ENCODE measurements around the gene PPP1R9B.

Gene PPP1R9B, protein sequence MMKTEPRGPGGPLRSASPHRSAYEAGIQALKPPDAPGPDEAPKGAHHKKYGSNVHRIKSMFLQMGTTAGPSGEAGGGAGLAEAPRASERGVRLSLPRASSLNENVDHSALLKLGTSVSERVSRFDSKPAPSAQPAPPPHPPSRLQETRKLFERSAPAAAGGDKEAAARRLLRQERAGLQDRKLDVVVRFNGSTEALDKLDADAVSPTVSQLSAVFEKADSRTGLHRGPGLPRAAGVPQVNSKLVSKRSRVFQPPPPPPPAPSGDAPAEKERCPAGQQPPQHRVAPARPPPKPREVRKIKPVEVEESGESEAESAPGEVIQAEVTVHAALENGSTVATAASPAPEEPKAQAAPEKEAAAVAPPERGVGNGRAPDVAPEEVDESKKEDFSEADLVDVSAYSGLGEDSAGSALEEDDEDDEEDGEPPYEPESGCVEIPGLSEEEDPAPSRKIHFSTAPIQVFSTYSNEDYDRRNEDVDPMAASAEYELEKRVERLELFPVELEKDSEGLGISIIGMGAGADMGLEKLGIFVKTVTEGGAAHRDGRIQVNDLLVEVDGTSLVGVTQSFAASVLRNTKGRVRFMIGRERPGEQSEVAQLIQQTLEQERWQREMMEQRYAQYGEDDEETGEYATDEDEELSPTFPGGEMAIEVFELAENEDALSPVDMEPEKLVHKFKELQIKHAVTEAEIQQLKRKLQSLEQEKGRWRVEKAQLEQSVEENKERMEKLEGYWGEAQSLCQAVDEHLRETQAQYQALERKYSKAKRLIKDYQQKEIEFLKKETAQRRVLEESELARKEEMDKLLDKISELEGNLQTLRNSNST

DNA sequence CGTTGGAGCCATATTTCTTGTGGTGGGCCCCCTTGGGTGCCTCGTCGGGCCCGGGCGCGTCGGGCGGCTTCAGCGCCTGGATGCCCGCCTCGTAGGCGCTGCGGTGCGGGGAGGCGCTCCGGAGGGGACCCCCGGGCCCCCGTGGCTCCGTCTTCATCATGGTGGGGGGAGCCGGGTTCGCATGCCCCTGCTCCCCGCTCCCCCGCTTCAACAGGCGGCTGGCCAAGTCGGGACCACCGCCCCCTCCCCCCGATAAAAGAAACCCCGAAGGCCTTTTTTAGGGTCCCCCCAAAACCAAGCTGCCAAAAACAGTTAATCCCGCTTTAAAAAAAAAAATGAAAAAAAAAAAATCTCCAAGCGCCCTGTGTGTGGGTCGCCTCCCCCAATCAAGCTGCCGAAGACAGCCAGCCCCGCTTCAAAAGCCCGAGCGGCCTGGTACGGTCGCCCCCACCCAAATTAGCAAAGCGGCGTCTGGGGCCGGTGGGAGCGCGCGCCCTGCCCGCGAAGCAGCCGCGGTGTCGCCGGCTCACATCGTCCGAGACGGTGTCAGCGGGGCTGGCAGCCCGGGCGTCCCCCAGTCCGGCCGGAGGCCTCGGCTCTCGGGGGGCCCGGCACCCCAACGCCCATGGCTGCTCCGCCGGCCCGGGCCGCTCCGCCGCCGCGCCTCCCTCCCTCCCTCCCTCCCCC is at the start of gene PPP1R9B:
Gene PPP1R9B, minus strand, starts transcription at position 324 of the 687 bp plus-strand sequence. Its CDS starts 164 bp downstream, at position 160.
- no peak for DNase-seq

DNA sequence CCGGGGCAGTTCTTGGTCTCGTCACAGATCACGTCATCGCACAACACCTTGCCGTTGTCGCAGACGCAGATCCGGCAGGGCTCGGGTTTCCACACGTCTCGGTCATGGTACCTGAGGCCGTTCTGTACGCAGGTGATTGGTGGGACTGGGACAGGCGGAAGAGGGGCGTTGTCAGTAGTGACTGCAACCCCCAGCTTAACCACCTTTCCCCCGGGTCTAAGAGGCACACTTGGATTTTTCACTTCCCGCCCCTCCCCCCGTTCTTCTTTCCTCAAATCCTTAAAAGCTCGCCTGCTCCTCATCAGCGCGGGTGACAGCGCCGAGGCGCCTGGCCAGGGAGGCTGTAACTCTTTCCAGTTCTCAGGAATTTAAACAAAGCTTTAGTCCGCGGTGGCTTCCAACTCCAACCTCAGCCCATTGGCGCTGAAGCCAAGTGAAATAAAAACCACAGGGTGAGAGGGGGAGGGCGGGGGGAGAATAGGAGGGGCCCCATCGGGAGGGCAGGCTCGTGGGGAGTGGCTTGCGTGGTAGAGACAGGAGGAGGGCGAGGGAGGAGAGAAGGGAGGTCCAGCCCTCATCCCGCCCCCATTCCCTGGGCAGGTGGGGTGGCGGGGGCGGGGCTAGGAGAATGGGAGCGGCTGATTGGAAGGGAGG is 49.5 kb upstream of the PPP1R9B start:
- DNase-seq: peak; percentile 55

DNA sequence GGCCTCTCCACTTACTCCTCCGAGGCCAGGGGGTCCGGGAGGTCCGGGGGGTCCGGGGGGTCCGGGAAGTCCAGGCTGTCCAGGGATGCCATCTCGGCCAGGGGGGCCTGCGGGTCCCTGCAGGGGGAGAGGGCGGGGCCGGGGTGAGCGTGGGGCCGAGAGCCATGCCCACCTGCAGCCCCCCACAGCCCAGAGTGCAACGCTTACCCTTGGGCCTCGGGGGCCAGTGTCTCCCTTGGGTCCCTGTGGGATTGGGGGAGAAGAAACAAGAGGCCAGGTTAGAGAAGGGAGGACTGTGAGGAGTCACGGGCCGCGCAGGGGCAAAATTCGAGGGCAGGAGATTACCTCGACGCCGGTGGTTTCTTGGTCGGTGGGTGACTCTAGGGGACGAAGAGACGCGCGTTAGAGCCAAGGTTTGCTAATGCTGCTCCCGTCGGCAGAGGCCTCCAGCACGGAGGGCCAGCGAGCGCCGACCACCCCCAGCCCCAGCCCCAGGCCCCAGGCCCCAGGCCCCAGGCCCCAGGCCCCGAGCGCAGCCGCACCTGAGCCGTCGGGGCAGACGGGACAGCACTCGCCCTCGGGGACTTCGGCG is 48.8 kb upstream of the PPP1R9B start:
- DNase-seq: no peak

DNA sequence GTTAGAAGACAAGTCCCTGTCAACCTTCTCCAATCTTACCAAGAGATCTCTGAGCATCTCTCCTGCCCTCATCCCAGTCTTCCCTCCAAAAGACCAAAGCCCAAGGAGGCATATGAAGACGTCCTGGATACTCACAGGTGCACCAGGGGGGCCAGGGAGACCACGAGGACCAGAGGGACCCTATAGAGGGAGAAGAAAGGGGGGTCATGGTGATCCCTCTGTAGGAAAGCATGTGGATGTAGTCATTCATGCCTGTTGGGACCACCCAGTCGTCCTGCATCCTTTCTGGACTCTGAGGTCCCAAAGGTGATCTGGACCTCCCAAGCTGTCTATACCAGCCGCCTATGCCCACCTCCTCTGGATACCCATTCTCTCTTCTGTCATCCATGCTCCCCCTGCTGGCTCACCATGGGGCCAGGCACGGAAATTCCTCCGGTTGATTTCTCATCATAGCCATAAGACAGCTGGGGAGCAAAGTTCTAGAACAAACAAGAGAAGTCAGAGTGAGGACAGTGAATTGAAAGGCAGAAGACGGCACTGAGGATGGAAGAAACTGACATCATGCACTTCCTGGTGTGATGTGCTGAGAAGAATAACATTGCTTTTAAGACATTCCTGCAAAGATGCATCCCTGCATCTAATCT is 47.7 kb upstream of the PPP1R9B start:
- DNase-seq: peak; percentile 4

DNA sequence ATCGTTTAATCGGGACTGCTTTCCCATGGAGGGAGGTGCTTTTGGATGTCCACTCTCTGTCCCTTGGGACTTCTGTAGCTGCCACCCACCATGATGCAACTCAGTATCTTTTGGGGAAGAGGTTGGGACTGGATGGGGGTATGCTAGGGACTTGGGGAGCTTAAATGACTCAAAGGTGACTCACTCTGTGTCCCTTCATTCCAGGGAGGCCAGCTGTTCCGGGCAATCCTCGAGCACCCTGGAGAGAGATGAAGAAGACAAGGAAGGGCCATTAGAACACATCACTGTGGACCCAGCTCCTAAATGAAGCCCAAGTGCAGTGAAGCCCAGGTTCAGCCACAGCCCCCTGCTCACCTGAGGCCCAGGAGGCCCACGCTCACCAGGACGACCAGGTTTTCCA is 46.3 kb upstream of the PPP1R9B start:
- DNase-seq: no peak

DNA sequence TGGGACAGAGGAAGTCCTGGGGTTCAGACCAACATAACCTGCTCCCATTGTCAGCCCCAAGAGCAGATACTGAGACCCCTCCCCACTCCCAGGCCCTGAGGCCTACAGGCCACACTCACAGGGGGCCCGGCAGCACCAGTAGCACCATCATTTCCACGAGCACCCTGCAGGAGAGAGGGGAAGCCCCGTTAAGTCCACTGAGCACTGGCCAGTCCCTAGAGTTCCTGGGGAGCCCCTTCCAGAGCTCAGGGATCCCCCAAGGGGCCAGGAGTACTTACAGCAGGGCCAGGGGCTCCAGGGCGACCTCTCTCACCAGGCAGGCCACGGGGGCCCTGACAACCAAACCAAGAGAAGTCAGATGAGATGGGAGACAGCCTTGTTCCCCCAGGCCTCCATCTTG is 45.6 kb upstream of the PPP1R9B start:
- no peak for DNase-seq

DNA sequence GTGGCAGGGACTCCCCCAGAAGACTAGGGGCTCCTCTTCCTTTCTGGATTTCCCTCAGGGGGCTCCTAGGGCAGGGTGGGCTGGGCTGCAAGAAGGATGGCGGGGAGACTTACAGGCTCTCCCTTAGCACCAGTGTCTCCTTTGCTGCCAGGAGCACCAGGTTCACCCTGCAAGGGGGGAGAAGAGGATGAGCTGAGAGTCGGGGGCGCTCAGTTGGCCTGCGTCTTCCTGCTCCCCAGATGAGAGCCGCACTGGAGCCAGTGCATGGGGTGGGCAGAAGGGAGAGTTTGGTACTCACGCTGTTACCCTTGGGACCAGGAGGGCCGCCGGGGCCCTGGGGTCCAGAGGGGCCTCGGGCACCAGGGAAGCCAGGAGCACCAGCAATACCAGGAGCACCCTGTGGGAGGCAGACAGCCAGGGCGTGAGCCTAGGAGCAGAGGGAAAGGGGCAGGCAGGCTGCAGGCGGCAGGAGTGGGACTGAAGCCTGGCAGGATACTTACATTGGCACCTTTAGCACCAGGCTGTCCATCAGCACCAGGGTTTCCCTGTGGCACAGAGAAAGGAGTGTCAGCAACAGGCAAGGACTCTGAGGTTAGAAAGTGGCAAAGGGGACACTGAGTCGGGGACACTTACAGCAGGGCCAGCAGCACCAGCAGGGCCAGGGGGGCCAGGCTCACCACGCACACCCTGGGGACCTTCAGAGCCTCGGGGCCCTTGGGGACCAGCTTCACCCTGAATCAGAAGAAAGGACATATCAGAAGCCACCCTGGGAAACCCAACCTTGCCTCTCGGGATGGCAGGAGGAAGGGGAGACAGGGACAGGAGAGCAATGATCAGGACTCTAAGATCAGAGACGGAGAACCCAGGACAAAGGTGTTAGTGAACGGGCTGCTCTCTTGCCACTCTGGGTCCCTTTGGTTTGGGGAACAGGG is 44.7 kb upstream of the PPP1R9B start:
- DNase-seq: no peak

DNA sequence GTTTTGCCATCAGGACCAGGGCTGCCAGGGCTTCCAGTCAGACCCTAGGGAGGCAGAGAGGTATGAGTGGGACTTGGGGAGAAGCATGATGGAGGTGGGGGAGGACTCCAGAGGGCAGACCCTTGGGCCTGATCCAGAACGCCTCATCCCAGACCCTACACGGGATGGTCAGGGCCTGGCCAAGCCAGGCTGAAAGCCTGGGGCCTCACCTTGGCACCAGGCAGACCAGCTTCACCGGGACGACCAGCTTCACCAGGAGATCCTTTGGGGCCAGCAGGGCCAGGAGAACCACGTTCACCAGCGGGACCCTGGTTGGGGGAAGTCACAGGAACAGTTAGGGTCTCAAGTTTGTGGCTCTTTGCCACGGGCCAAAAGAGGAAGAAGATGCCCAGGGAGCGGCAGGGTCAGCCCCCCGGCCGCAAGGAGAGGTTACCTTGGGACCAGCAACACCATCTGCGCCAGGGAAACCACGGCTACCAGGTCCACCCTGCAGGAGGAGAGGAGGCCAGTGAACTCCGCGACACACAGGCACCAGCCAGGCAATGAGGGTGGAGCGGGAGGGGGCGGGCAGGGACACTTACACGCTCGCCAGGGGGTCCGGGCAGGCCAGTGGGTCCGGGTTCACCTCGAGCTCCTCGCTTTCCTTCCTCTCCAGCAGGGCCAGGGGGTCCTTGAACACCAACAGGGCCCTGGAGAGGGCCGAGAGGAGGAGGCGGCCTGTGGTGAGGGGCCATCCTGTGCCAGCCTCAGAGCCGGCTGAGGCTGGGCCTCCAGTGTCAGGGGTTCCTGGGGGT is 43.9 kb upstream of the PPP1R9B start:
- DNase-seq: no peak

DNA sequence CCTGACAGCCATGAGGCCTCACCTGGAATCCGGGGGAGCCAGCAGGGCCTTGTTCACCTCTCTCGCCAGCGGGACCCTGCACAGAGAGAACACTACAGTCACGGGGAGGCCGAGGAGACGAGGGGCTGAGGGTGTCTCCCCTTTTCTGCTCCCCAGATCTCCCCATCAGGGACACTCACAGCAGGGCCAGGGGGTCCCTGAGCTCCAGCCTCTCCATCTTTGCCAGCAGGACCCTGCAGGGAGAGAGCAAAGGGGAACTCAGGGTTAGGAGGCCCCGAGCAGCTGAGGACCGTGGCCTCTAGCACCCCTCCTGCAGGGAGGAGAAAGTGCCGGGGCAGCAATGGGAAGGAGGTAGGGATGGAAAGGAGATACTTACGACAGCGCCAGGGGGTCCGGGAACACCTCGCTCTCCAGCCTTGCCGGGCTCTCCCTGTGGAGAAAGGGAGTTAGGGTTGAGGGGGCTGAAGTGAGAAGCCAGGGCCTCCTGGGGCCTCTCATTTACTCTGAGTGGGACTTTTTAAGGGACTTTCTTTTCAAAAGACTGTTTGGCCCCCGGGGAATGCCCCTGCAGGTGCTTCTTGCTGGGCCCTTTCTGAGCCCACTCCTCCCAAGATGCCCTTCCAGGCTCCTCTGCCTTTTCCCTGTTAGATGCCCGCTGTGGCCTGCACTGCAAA is 42.3 kb upstream of the PPP1R9B start:
- DNase-seq: no peak

DNA sequence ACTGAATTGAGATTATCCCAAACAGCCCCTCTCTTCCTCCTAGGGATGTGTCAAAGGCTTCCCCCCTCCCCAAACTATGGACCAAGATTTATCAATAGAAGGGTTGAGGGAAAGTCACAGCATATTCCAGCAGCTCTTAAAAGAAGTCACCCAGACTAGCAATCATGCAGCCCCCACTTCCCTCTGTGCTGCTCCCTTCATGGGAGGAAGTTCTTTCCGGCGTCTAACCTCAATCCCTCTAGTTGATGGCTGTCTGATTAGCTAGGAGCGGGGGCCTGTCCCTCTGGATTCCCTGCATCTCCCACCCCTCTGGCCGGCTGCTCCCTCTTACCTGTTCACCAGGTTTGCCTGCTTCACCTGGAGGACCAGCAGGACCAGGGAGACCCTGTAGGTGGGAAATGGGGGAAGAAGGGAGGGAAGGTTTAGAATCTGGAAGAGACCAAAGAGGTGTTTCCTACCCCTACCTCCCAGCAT is 41.7 kb upstream of the PPP1R9B start:
- DNase-seq: no peak

DNA sequence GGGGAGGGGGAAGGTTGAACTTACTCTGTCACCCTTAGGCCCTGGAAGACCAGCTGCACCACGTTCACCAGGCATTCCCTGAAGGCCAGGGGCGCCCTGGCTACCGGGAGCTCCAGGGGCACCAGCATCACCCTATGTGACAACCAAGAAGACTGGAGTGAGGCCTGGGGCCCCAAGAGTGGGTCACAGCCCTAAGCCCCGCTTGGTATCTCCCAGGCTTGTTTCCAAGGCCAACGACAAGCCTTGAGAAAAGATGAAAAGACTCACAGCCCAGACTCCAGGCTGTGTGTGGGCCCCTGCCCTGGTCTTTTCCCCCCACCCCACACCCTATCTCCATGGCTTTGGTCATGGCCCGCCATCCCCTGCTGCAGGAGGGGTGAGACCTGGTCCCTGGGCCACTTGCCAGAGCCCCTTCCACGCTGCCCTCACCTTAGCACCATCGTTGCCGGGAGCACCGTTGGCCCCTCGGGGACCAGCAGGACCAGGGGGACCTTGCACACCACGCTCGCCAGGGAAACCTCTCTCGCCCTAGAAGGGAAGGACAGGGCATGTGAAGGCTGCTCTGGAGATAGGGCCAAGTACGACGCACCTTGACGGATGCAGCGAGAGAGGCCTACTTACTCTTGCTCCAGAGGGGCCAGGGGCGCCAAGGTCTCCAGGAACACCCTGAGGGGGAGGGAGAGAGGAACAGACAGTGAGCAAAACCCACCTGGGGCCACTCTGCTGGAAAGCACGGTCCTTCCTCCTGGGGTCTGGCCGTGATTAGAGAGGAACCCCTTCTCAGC is 41.1 kb upstream of the PPP1R9B start:
- no peak for DNase-seq

DNA sequence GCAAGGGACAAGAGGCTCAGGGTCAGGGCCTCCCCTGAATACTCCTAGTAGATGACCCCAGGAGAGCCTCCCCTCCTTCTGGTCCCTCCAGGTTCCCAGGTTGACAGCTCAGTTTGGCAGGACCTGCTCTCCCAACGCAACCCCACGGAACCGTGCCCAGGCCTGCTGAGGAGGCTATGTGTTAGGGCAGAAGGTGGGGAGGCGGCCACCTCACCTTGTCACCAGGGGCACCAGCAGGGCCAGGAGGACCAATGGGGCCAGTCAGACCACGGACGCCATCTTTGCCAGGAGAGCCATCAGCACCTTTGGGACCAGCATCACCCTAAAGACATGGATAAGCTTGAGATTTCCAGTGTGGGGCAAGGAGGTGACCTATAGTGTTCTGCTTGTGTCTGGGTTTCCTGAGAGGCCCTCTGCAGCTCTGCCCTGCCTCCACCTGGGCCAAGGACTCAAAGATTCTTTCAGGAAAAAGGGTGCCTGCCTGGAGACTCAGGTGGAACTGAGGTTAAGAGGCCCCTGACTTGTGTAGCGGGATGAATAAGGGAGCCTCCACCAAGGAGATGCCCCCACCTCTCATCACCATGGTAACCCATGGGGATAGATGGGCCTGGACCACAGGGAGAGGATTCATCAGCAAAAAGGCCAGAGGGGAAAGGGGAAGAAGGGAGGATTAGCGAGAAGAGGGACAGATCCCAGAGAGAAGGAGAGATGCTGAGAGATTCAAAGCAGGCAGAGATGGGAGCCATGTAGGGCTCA is 40.3 kb upstream of the PPP1R9B start:
- no peak for DNase-seq

DNA sequence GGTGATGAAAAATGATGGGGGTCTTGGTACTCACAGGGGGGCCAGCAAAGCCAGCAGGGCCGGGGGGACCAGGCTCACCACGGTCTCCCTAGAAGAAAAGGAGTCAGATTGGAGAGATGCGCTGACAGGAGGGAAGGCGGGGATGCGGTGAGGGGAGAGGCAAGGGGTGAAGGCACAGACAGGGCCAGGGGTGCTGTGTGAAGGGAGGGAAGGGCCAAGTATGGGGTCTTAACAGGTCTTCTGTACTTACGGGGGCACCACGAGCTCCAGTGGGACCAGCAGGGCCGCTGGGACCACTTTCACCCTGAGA is 39.8 kb upstream of the PPP1R9B start:
- DNase-seq: no peak

DNA sequence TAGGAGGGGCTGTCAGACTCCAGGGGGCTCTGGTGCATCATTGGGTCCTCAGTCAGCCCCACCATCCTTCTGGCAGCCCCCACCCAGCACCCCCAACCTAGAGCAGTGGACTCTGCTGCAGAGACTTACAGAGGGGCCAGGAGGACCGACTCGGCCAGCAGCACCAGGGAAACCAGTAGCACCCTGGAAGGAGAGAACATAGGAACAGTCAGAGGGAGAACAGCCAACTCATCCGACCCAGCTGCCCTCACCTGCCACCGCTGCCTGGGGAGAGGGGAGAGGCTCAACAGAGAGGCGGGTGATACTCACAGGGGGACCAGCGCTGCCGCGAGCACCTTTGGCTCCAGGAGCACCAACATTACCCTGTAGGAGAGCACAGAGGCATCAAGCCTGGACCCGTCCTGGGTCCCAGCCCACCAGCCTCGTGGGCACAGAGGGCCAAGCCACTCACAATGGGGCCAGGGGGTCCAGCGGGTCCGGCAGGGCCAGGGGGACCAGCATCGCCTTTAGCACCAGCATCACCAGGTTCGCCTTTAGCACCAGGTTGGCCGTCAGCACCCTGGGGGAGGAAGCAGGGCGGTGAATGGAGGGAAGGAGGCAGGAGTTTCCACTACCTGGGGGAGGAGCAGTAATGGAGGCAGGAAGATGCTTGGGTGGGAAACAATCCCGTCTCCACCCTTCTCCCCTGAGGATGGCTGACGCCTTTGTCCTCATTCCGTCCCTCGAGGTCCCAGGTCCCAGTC is 39.2 kb upstream of the PPP1R9B start:
- no peak for DNase-seq

DNA sequence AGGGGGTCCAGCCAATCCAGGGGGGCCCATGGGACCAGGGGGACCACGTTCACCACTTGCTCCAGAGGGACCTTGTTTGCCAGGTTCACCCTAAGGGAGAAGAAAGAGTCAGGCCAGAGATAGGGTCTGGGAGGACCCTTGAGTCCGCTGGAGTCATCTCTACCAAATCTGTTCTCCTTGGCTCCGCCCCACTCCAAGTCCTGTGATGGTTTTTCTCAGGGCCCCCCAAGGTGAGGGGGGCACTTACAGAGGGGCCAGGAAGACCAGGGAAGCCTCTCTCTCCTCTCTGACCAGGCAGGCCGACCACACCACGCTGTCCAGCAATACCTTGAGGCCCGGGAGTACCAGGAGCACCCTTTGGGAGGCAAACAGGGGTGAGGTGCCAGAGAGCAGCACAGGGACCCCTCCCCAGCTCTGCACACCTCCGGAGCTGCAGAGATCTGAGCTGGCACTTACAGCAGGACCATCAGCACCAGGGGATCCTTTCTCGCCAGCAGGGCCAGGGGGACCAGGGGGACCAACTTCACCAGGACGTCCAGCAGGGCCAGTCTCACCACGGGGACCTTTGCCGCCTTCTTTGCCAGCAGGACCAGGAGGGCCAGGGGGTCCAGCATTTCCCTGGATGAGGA is 38.6 kb upstream of the PPP1R9B start:
- no peak for DNase-seq

DNA sequence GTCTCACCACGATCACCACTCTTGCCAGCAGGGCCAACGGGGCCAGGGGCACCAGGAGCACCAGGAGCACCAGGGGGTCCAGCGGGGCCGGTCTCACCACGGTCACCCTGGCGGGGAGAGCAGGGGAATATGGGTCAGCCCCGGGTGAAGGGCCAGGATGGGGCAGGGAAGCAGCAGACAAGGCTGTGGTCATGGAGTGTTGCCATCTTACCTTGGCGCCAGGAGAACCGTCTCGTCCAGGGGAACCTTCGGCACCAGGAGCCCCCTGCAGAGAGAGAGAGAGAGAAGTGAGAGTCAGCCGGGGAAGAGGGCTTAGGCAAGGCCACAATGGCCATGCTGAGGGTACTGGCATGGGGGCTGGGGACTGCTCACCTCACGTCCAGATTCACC is 38.0 kb upstream of the PPP1R9B start:
- no peak for DNase-seq

Data from NCI-H2029 (cell line).